AML-193 (cell line): Measurements from ENCODE around the gene NCCRP1.
"Not testable (repeated sequence)": the region's sequence is repeated elsewhere in the genome, so short reads cannot be mapped to it uniquely, and the experiment has no call there.

Experiments
- DNase-seq, 2 experiments: peaks; one replicate each; lab custom pipeline; 2025; lab: John Stamatoyannopoulos, UW

NCCRP1 gene

DNA sequence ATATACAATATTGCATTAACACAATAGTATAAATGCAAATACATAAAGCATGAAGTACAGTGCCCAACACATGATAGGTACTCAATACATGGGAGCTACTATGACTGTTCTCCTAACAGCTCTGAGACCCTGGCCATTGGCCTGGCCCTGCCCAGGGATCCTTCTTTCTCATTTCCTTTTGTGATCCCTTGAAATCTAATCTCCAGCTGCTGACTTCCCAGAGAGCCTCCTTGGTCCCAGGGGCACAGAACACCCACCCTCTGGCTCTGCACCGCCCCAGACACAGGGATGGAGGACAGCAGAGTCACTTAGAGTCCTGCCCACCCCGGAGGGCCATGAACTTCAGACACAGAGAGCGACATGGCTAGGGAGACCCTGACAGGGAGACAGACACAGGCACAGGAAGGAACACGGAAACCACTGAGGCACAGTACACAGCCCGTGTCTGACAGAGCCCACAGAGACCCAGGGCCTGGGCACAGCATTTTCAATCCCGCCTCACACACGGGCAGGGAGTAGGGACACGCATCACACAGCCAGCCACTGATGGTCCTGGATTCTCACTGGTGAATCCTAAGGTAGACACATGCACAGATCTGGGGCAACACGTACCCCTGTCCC is 11.5 kb downstream of the NCCRP1 start:
- no peak for DNase-seq

- DNase-seq = no peak
These were observed 12.4 kb downstream of the NCCRP1 start for GRCh38 chr19:39209196-39209595.

DNA sequence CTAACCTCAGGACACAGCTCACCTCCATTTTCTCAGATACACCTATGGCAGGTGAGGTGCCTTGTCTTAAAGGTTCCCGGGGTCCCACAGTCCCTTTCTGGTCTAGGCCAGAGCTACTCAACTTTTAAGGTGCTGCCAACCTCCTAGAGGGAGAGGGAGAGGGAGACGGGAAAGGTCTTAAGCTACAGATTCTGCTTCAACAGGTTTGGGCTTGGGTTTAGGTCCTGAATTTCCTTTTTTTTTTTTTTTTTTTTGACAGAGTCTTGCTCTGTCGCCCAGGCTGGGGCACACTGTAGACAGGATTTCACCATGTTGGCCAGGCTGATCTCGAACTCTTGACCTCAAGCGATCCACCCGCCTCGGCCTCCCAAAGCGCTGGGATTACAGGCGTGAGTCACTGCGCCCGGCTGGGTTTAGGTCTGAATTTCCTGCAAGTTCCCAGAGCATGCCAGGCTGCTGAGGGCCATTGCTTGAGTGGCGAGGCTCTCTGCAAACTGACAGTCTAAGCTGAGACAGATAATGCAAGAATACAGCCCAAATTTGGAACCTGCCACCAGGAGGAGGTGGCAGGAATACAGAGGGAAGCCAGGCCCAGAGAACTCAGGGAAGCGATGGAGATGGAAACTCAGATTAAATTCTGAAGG is 15.1 kb downstream of the NCCRP1 start:
- DNase-seq = no peak

DNA sequence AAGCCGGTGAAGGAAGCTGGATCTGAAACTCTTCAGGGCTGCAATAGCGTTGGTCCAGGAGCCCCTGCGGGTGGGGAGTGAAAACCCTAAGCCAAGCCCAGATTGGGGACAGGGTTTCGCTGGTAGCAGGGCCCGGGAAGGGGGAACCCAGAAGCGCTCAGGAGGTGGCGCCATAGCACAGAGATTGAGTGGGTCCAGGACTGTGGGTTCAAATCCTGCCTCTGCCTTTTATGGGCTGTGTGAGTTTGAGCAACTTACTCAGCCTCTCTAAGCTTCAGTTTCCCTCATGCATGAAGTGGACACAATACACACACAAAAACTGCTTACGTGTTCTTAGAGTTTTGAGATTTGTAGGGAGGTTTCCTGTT is 15.6 kb downstream of the NCCRP1 start:
- DNase-seq = peak; percentile 26 to 38

GRCh38 chr19:39215323-39215722 is 18.6 kb downstream of the NCCRP1 start:
- DNase-seq = not testable (repeated sequence)

GRCh38 chr19:39217094-39217493 is 20.3 kb downstream of the NCCRP1 start:
- no peak for DNase-seq

DNA sequence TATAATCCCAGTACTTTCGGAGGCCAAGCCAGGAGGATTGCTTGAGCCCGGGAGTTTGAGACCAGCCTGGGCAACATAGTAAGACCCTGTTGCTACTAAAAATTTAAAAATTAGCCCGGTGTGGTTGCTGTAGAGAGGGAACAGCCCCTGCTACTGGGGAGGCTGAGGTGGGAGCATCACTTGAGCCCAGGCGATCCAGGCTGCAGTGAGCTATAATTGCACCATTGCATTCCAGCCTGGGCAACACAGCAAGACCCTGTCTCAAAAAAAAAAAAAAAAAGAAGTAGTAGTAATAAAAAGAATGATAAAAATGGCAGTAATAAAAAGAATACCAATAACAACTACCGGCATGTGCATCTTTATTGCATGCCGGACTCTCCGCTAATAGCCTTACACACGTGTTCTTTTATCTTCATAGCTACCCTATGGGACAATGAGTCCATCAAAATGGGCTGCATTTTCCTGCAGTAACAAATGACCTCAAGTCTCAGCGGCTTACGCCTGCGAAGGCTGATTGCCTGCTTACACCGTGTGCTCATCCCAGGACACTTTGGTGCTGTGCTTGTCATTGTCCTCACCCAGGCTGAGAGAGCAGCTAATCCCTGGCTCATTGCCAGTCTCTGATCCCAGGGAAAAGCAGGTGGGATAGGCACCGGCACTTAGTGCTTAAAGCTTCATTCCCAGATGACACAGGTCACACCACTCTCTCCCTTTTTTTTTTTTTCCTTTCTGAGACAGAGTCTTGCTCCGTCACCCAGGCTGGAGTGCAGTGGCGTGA is 21.7 kb downstream of the NCCRP1 start:
- no peak for DNase-seq

GRCh38 chr19:39219108-39219507 is 22.3 kb downstream of the NCCRP1 start:
- DNase-seq = not testable (repeated sequence)

- DNase-seq = peak in 1 of 2 experiments; percentile 20
These were observed 27.0 kb downstream of the NCCRP1 start for GRCh38 chr19:39223703-39224279.

DNA sequence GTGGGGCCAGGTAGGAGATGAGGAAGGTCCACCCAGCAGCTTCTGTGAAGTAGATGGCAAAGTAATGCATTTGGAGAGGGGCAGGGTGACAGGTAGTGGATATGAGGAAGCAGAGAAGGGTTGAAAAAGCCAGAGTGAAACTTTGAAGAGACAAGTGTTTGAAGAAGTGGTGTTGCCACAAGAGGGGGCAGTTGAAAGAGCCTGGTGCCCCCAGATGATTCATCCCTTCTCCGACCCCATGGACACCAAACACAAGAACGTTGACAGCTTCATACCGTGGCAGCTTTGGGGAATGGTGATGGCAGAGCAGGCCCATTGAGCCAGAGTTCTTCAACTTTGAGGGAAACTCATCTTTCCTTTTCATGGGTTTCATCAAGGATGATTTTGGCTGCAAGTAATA is 28.1 kb downstream of the NCCRP1 start:
- DNase-seq = no peak

- no peak for DNase-seq
These were observed 33.5 kb downstream of the NCCRP1 start for GRCh38 chr19:39230096-39230764.

DNA sequence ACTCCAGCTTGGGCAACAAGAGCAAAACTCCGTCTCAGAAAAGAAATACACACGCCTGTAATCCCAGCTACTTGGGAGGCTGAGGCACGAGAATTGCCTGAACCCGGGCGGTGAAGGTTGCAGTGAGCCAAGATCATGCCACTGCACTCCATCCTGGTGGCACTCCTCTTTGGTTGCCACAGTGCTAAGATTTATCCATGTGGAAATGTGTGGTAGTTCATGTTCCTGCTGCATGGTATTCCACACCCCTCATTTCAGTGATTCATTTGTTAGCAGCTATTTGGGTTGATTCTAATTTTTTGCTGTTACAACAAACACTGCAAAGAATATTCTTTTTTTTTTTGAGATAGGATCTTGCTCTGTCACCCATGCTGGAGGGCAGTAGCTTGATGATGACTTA is 35.9 kb downstream of the NCCRP1 start:
- no peak for DNase-seq

DNA sequence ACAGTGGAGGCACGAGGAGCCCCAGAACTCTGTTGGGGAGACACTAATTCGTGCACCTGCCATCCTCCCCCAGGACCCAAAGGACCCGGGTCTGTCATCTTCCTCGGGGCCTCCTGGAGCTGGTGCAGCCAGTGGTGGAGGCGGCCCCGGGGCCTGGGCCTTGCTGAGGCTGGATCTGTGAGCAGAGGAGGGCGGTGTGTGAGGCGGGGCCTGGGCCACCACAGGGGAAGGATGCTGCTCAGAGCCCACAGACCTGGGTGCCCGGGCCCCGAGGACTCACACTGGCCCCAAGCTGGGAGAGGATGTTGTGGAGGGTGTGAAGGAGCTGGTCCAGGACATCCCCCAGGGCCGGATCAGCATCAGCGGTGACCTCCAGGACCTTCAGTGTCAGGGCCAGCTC is 39.8 kb downstream of the NCCRP1 start:
- no peak for DNase-seq

- no peak for DNase-seq
These were observed 40.7 kb downstream of the NCCRP1 start for GRCh38 chr19:39237200-39238184.

DNA sequence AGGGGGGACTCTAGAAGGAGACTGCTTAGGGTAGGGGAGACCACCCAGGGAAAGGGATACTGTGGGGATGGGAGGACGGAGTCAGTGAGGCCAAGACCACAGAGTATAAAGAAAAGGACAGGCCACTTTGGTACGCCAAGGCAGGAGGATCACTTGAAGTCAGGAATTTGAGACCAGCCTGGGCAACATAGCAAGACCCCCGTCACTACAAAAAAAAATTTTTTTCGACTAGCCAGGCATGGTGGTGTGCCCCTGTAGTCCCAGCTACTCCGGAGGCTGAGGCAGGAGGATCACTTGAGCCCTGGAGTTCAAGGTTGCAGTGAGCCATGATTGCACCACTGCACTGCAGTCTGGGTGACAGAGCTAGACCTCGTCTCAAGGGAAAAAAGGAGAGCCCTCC is 41.4 kb downstream of the NCCRP1 start:
- no peak for DNase-seq

- no peak for DNase-seq
These were observed 42.2 kb downstream of the NCCRP1 start for GRCh38 chr19:39238944-39239343.

GRCh38 chr19:39240421-39240820 is 43.7 kb downstream of the NCCRP1 start:
- no peak for DNase-seq

GRCh38 chr19:39243741-39244140 is 47.0 kb downstream of the NCCRP1 start:
- DNase-seq = not testable (repeated sequence)

DNA sequence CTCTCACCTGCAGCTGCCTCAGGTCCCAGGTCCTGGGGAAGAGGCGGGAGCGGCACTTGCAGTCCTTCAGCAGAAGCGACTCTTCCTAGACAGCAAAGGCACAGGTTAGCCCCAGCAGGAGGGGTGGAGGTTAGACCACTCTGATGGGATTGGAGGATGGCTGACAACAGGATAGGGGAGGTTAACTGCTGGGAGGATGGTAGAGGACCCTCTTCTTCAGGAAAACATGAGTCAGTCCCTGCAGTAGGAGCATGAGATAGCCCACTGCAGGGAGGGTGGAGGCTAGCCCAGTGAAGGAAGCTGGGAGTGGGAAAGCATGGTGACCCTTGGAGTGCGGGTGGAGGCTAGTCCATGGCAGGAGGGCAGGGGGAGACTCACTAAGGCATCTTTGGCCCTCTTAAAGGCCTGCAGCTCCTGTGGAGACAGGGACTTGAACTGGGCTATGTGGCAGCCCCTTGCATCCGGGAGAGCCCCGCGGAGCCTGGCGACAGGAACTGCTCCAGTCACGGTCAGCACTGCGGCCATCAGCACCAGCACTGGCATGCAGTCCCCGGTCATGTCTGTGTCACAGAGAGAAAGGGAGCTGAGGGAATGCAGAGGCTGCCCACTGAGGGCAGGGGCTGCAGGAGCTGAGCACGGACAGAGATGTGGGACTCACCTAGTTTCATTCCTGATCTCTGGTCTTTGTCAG is 47.8 kb downstream of the NCCRP1 start, which contains the start of gene IFNL3:
Gene IFNL3 (minus strand): TSS at position 597 of the 691 bp plus-strand sequence. CDS start 39 bp downstream, at position 558.
- DNase-seq = not testable (repeated sequence)

DNA sequence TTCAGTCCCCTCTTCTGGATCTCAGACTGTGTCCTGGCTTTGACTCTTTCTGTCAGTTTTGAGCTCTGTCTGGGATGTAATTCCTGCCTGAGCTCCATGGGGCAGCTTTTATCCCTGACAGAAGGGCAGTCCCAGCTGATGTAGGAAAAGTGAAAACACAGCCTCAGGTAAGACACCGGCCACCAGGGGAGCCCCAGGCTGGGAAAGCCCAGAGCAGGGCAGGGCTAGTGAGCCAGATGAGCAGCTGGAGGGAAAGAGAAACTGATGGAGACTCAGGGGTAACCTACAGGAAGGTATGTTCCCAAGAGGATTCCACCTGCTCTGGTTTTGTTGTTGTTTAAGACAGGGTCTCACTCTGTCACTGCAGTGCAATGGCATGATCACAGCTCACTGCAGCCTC is 48.4 kb downstream of the NCCRP1 start:
- not testable (repeated sequence) for DNase-seq
